HG02571 (cell line): ENCODE data around the gene WDFY2.

Experiments used
- ATAC-seq: cut with Tn5 transposase; IDR thresholded peaks from one replicate; pipeline ENCODE4 v1.9.1; 2021; ENCODE audit warnings: mild to moderate bottlenecking, moderate library complexity; ENCODE audit not compliant: unreplicated experiment

Gene WDFY2

GRCh38 chr13:51599444-51600176 lies 15.3 kb downstream of the WDFY2 start:
- no peak for ATAC-seq

DNA sequence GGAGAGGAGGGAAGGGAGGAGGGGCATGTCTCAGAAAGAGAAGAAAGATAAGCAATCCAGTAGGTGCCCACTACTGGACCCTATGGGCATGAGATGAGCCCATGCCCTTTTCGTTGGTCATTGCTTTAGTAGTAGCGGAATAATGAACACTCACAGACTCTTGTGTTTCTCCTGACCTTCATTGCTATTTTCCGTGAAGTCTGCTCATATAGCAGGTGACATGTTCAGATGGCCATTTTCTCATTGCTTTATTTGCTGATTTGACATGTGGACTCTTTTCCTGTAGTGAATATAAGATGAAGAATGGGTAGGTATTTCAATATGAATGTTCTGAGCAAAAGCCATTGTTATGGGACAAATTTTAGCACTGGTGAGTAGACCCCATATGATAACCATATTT lies 16.4 kb downstream of the WDFY2 start:
- ATAC-seq: no peak

GRCh38 chr13:51601601-51602565 lies 17.6 kb downstream of the WDFY2 start:
- no peak for ATAC-seq

DNA sequence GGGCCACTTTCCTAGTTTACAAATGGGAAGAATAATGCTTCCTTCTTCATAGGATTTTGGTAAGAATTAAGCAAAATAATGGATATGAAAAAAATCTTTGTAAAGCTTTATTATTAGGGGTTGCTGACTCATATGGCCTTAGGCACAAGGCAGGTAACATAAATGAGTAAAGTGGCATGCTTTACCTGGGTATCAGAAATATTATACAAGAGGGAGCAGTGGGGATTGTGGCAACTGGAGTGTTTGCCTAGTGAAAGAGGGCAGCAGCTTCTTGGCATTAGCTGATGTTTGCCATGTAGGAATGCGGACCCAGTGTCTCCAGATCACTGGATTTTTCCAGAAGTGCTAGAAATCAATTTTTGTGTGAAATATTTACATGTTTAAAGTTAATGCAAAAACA lies 19.5 kb downstream of the WDFY2 start:
- no peak for ATAC-seq

DNA sequence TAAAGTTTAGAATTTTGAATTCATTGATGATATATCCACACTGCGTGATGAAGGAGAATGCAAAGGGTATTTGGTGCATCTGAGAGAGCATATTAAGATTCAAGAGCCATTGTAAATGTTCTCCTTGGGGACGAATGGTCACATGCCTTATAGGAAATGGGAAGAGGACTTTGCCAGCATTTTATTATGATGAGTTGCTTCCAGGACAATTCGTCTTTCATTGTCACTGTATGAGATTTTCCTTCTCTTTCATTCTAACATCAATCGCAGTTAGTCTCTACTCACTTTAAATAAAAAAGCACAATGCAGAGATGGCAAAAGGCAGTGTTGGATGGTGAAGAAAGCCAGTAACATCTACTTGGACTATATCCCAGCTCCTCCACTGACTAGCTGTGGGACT lies 21.4 kb downstream of the WDFY2 start:
- ATAC-seq: no peak

- ATAC-seq: no peak
Observed at GRCh38 chr13:51607165-51607564, 22.9 kb downstream of the WDFY2 start.

- ATAC-seq: no peak
Observed at GRCh38 chr13:51608857-51609406, 24.7 kb downstream of the WDFY2 start.

DNA sequence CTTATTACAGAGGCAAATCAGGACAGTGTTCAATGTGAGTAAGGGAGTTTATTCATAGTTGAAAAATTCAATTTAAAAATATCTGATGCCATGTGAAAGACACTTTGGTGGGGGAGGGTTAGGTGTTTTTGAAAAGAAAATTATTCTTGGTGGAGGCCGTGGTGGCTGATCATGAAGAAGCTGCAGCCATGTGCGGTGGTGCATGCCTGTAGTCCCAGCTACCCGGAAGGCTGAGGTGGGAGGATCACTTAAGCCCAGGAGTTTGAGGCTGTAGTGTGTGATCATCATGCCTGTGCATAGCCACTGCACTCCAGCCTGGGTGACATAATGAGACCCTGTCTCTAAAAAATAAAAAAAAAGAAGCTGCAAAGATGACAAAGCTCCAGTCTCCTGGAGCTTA lies 28.6 kb downstream of the WDFY2 start:
- no peak for ATAC-seq

- no peak for ATAC-seq
Observed at GRCh38 chr13:51613535-51613934, 29.3 kb downstream of the WDFY2 start.

DNA sequence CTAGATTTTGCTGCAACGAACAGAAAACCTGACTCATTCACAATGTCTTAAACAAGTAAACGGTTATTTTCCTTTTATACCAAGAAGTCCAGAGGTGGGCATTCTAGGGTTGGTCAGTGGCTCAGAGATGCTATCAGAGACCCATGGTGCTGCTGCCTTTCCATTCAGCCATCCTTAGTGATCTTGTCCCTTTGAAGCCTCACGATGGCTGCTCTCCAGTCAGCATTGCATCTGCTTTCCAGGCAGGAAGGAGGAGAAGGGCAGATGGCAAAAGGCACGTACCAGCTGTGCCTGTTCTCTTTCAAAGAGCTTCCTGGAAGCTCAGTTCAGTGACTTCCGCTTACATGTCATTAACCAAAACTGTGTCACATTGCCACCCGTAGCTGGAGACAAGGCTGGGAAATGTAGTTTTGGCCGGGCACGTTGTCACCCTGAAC lies 30.1 kb downstream of the WDFY2 start:
- peak; percentile 92 for ATAC-seq

DNA sequence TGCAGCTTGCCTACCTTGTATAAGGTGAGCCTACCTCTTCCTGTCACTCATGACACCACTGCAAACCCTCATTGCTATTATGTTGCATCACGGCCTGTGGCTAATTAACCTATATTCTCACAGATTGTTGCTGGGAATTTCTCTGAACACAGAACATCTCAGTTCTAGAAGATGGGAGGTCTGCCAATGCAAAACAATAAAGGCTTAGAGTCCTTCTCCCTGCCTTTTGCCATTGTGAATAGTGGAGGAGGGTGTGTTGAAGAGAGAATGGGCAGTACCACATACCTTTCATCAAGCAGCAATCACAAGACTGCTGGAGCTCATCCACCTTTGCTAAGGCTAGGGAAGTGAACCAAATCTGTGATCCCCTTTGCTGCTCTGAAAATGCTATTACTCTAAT lies 34.4 kb downstream of the WDFY2 start:
- ATAC-seq: no peak

DNA sequence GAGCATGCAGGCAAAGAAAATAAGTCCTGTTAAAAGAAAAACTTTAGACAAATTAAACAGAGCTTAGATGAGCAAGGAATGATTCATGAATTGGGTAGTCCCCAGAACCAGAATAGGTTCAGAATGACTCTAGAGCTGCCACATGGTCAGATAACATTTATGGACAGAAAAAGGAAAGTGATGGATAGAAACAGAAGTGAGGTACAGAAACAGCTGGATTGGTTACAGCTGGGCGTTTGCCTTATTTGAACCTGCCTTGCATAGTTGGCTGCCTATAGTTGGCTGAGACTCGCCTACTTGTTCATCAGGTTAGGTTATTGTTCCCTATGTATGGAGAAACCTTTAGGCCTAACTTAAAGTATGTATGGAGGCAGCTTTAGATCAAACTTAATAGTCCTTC lies 35.4 kb downstream of the WDFY2 start:
- no peak for ATAC-seq

DNA sequence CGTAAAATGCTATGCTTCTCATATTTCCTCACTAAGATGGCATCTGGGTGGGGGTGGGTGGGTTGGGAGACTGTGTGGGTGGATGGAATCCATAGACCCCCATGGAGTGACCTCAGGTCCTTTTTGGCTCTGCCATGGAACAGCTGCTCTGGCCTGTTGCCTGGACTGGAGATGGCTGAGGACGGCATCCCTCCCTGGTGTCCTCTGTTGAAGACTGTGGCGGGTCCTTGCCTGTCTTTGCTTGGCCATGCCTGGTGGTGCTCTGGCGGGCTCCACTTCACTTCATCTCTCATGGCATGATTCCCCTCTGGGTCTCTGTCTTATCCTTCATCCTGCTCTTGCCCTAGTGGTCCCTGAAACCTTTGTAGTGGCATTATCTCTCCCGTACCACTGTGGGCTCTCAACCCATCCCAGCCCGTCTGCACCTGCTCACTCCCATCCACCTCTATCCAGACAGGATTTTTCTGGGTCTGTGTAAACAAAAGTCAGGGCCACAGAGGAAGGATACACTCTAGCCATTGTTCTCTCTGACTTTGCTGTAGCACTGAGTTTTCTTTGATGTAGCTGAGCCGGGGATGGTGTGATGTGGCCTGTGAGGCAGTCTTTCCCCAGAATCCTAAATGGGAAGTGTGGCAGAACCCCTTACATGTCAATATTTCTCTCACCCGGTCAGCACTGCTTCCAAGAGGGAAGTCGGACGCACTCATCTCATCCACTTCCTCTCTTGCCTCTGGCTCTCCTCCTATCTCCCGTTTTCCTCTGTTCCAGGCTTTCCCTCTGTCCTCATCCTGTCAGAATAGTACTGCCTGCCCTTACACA lies 36.1 kb downstream of the WDFY2 start:
- no peak for ATAC-seq

- no peak for ATAC-seq
Observed at GRCh38 chr13:51621602-51622001, 37.3 kb downstream of the WDFY2 start.

DNA sequence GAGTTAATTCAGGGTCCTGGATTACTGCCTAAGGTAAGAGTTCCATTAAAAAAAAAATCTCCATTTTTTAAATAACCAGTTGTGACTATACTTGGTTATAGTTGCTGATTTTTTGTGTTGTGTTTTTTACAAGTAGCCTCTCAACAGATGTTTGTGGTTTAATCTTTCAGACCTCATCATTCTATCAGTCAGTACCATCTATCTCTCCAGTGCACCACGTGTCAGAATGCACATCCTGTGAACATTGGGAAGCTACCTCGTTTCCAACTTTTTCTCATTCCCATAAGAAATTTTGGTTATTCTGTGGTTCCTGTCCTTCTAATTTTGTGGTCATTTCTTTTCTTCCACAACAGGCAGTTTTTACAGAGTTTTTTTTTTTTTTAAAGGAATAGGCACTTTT lies 39.2 kb downstream of the WDFY2 start:
- no peak for ATAC-seq

DNA sequence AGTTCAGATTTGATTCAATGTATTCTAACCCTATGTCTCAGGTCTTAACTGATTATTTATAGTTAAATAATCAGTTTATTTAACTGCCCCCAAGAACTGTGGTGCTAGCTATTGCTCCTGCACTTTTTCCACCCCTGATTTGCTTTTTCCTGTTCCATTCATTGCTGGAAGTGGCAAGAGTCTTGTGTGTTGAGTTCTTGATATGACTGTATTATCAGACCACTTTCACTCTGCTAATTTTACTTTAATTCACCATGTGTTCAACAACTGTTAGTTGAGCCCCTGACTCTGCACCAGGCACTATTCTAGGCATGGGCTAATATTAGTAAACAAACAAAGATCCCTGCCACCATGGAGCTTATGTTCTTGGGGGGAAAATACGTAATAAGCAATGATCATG lies 39.9 kb downstream of the WDFY2 start:
- ATAC-seq: no peak

- ATAC-seq: no peak
Observed at GRCh38 chr13:51624695-51625345, 40.6 kb downstream of the WDFY2 start.

- no peak for ATAC-seq
Observed at GRCh38 chr13:51625555-51626345, 41.5 kb downstream of the WDFY2 start.

DNA sequence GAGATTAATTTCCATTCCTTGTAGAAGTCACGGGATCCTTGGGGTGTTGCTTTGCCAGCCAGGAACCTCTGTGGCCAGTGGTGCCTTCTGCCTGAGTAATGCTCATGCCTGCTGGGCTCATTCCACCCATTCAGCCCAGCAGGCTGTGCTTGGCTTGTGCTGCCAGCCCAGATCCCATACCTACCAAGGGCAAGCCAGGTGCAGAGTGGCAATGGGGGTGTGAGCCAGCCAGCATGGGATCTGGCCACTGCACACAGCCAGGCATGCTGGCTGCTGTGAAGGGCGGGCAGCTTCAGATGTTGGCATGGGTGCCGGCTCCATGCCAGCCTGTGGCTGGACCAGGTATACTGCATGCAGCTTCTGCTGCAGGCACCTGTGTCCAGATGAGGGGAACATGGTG lies 42.5 kb downstream of the WDFY2 start:
- no peak for ATAC-seq
